Stimulated activated CD4-positive, alpha-beta T cell treated with anti-CD3 and anti-CD28 coated beads, Interleukin-1b, Interleukin-23, amount 100 ng/mL, for 1 hour (primary cell): ENCODE results near the gene CGB3.

Experiments used
- DNase-seq, 2 donors: peaks; one replicate each; pipeline ENCODE4 v3.0.0-alpha.2; 2020; ENCODE audit warnings: low read depth in 2 of 2

Gene CGB3

GRCh38 chr19:48988286-48988685, 35.8 kb downstream of the CGB3 start:
- no peak for DNase-seq

- no peak for DNase-seq
These were observed 36.8 kb downstream of the CGB3 start for GRCh38 chr19:48987323-48987722.

GRCh38 chr19:48986211-48986610, 37.9 kb downstream of the CGB3 start:
- DNase-seq, result no peak

GRCh38 chr19:48985711-48986110, 38.4 kb downstream of the CGB3 start:
- DNase-seq, result no peak

- DNase-seq, result no peak
These were observed 41.9 kb downstream of the CGB3 start for GRCh38 chr19:48982280-48982679.

GRCh38 chr19:48977061-48977460, 47.1 kb downstream of the CGB3 start:
- DNase-seq, result no peak

GRCh38 chr19:48975947-48976847, 47.9 kb downstream of the CGB3 start:
- DNase-seq, result no peak
